MCF 10A (cell line): ENCODE results near the gene MEF2C. TPM values are rescaled to one million over a fixed set of nuclear protein-coding genes. Genes with fewer than 3 reads are reported as not detected.

Source experiments
- BruUV-seq: library from RNA; stranded (reverse); fragments of 400-500 nt; replicated peaks from 2 replicates; lab custom pipeline; 2021; lab: Mats Ljungman, UMichigan
- CTCF ChIA-PET: fragments of 300-600 bp; sonication (Branson Sonifier 250); formaldehyde crosslinking; extraction: SDS; loops from one replicate; lab custom pipeline; 2021; ENCODE audit warnings: antibody characterized with exemption, inconsistent platforms; lab: Yijun Ruan, JAX
- POLR2A ChIA-PET: fragments of 300-600, 350-650 bp; sonication (Branson Sonifier 250); formaldehyde crosslinking; extraction: SDS; loops from one replicate; lab custom pipeline; 2020; ENCODE audit warnings: antibody characterized with exemption, inconsistent platforms; lab: Yijun Ruan, JAX
- DNase-seq: peaks from one replicate; pipeline ENCODE4 v3.0.0-alpha.2; 2018; ENCODE audit not compliant: unreplicated experiment
- H3K27ac Mint-ChIP-seq: one replicate; pipeline ENCODE4 v1.8.0; 2022; ENCODE audit warnings: mild to moderate bottlenecking, low read depth, mixed read lengths; ENCODE audit not compliant: unreplicated experiment
- H3K27me3 Mint-ChIP-seq: one replicate; pipeline ENCODE4 v1.8.0; 2022; ENCODE audit warnings: mixed read lengths; ENCODE audit not compliant: insufficient read depth, unreplicated experiment
- H3K36me3 Mint-ChIP-seq: one replicate; pipeline ENCODE4 v1.8.0; 2022; ENCODE audit warnings: mild to moderate bottlenecking, moderate library complexity, mixed read lengths; ENCODE audit not compliant: insufficient read depth, unreplicated experiment
- H3K4me1 Mint-ChIP-seq: one replicate; pipeline ENCODE4 v1.8.0; 2022; ENCODE audit warnings: mixed read lengths; ENCODE audit not compliant: insufficient read depth, unreplicated experiment
- H3K4me3 Mint-ChIP-seq: one replicate; pipeline ENCODE4 v1.8.0; 2022; ENCODE audit warnings: mild to moderate bottlenecking, moderate library complexity, mixed read lengths; ENCODE audit not compliant: unreplicated experiment
- H3K9me3 Mint-ChIP-seq: one replicate; pipeline ENCODE4 v1.8.0; 2022; ENCODE audit warnings: mixed read lengths; ENCODE audit not compliant: unreplicated experiment
- CTCF ChIP-seq: fragments of 200-600 bp; IDR thresholded peaks from one replicate; pipeline ENCODE4 v1.8.0; 2022; ENCODE audit warnings: antibody characterized with exemption, mild to moderate bottlenecking; ENCODE audit not compliant: unreplicated experiment
- intact Hi-C: fragments of 100-400 bp; cut with micrococcal nuclease; formaldehyde crosslinking; loops from 2 replicates; pipeline ENCODE4 v1.14.1; 2022
- total RNA-seq: library from RNA; stranded (reverse); gene quantifications from 2 replicates; pipeline ENCODE4 v1.2.3, GENCODE V29; 2022

The MEF2C gene
- total RNA-seq, 1 experiment from 2014 or later: 0.05 TPM

GRCh38 chr5:88734983-88735382 lies 148.0 kb downstream of the MEF2C start:
- Mint-ChIP-seq H3K27ac (no peak overlapping the region), H3K4me3 (no peak overlapping the region), H3K36me3 (no peaks in the 10 kb centered on the region), H3K9me3 (no peaks in the 10 kb centered on the region), H3K27me3 (peaks cover 93% of the 10 kb centered on the region), H3K4me1 (no peaks in the 10 kb centered on the region)
- ChIA-PET POLR2A (no interaction called here), CTCF (interaction anchor here (1.1 to 1.4 kb wide), 2 partner anchors 954 to 1530 kb away, joined by 6 to 8 read pairs; no protein-coding TSS in a partner anchor)
- intact Hi-C loops: loop anchor here (5.0 kb wide), 1 partner anchor 522 kb away; no protein-coding TSS in a partner anchor
- no peak for DNase-seq
- no TSS peak for BruUV-seq
- TF ChIP-seq CTCF: no peak

- H3K27me3 Mint-ChIP-seq: peaks cover 92% of the 10 kb centered on the region
- intact Hi-C loops: loop anchor here (5.0 kb wide), 1 partner anchor 523 kb away; no protein-coding TSS in a partner anchor
- POLR2A ChIA-PET: no interaction called here
- CTCF ChIA-PET: interaction anchor here (1.1 to 1.4 kb wide), 2 partner anchors 953 to 1531 kb away, joined by 6 to 8 read pairs; no protein-coding TSS in a partner anchor
- no peaks in the 10 kb centered on the region for H3K4me1 Mint-ChIP-seq
- no peak overlapping the region for H3K27ac Mint-ChIP-seq
- H3K9me3 Mint-ChIP-seq: no peaks in the 10 kb centered on the region
- no peak for DNase-seq
- H3K36me3 Mint-ChIP-seq: no peaks in the 10 kb centered on the region
- no TSS peak for BruUV-seq
- no peak for TF ChIP-seq CTCF
- no peak overlapping the region for H3K4me3 Mint-ChIP-seq
Observed at GRCh38 chr5:88734191-88734640, 148.8 kb downstream of the MEF2C start.

- H3K4me3 Mint-ChIP-seq: no peak overlapping the region
- no TSS peak for BruUV-seq
- no peaks in the 10 kb centered on the region for H3K36me3 Mint-ChIP-seq
- no peaks in the 10 kb centered on the region for H3K4me1 Mint-ChIP-seq
- no peak for DNase-seq
- intact Hi-C loops: loop anchor here (5.0 kb wide), 1 partner anchor 524 kb away; no protein-coding TSS in a partner anchor
- TF ChIP-seq CTCF: no peak
- H3K27ac Mint-ChIP-seq: no peak overlapping the region
- peaks cover 78% of the 10 kb centered on the region for H3K27me3 Mint-ChIP-seq
- ChIA-PET CTCF (interaction anchor here (0.7 to 10.7 kb wide), 5 partner anchors 12 to 1871 kb away, joined by 3 to 114 read pairs (median 4); no protein-coding TSS in a partner anchor), POLR2A (no interaction called here)
- H3K9me3 Mint-ChIP-seq: no peaks in the 10 kb centered on the region
Observed at GRCh38 chr5:88732862-88733261, 150.1 kb downstream of the MEF2C start.

- intact Hi-C loops: loop anchor here (5.0 kb wide), 1 partner anchor 525 kb away; no protein-coding TSS in a partner anchor
- Mint-ChIP-seq H3K4me3 (no peak overlapping the region), H3K9me3 (no peaks in the 10 kb centered on the region), H3K27me3 (peaks cover 72% of the 10 kb centered on the region), H3K36me3 (no peaks in the 10 kb centered on the region), H3K4me1 (no peaks in the 10 kb centered on the region), H3K27ac (no peak overlapping the region)
- ChIA-PET POLR2A (no interaction called here), CTCF (interaction anchor here (0.6 to 10.7 kb wide), 8 partner anchors 9 to 1871 kb away, joined by 3 to 114 read pairs (median 4); no protein-coding TSS in a partner anchor)
- no TSS peak for BruUV-seq
- DNase-seq: no peak
- TF ChIP-seq CTCF: no peak
Observed at GRCh38 chr5:88732181-88732633, 150.8 kb downstream of the MEF2C start.
